IPS-NIHi7 (cell line): Measurements from ENCODE around the gene ZNF419.
"Not testable (repeated sequence)": the region's sequence is repeated elsewhere in the genome, so short reads cannot be mapped to it uniquely, and the experiment has no call there.

Experiments used
- DNase-seq: peaks from one replicate; pipeline ENCODE4 v3.0.0; 2012; ENCODE audit warnings: mixed read lengths; ENCODE audit errors: extremely low spot score

The ZNF419 gene

DNA sequence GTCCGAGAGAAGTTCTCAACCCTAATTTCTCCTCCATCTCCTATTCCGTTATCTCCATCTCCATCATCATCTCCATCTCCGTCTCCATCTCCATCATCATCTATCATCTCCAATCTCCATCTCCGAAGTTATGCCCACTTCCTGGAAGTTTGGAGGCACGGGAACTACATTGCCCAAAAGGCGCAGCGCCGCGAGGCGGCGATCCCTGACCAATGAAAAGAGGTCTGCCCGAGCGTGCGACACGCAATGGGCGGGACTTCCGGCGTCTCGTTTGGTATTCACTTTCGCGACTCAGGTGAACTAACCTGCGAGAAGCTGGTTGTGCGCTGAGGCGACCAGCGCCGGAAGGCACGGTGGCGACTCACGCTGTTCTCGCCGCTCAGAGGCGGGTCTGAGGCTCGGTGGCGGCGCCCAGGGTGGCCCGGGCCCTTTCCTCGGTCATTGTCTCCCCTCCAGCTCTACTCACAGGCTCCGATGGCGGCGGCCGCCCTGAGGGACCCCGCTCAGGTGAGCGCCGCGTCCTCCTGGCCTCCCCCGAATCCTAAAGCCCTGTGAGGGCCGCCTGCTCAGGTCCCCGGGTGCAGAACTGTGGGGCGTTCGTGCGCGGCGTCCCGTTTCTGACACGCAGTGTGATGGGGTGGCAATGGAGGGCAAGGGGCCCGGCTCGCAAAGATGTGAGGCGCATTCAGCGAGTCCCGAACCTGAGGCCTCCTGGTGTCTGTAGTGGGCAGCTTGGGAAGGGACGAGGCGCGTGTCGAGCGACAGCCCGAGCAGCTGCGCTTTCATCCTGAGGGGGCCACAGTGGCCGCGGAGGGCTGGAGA, at the start of gene ZNF419:
Gene ZNF419 (plus strand): TSS at position 274 of the 822 bp plus-strand sequence. CDS start 201 bp downstream, at position 475.
- peak; percentile 96 for DNase-seq

GRCh38 chr19:57437931-57438330, 49.6 kb upstream of the ZNF419 start:
- no peak for DNase-seq

DNA sequence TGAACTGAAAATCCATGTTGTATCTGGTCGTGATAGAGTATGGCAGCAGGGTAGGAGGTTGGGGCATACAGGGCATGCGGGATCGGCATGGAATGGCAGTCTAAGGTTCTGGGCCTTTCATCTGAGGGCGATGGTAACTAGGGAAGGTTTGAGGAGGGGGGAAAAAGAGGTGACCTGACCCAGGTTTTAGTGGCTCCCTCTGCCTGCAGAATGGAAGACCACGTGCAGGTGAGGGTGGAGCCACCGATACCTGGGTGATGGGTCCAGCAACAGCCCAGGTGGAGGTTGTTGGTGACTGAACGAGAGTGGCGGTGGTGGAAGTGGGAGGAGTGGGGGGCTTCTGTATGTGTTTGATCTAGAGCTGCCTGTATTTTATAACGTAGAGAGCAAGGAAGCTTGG, 48.6 kb upstream of the ZNF419 start:
- DNase-seq = peak; percentile 32

- no peak for DNase-seq
Measured at GRCh38 chr19:57441979-57442752, 45.4 kb upstream of the ZNF419 start.

GRCh38 chr19:57443121-57443696, 44.3 kb upstream of the ZNF419 start:
- DNase-seq = no peak

DNA sequence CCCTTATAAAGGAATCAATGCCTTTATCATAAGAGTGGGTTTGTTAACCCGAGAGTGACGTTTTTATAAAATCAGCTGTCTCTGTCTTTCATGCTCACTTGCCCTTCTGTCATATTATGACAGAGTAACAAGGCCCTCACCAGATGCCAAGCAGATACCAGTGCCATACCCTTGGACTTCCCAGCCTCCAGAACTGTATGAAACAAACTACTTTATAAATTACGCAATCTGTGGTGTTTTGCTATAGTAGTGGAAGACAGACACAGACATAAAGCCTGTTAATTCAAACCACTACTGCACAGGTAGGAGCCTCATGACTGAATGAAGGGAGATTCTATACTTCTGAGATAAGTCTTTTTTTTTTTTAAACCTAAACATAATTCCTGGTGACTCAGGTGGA, 35.2 kb upstream of the ZNF419 start:
- no peak for DNase-seq

- peak; percentile 43 for DNase-seq
Measured at GRCh38 chr19:57465680-57466381, 21.7 kb upstream of the ZNF419 start.

- DNase-seq = no peak
Measured at GRCh38 chr19:57466489-57466888, 21.1 kb upstream of the ZNF419 start.

GRCh38 chr19:57473646-57474045, 13.9 kb upstream of the ZNF419 start:
- no peak for DNase-seq

- DNase-seq = peak; percentile 98
Measured at GRCh38 chr19:57477191-57478008, 10.2 kb upstream of the ZNF419 start, which contains the start of gene ZNF772. Gene ZNF772, minus strand, starts transcription at chr19:57477566. Its CDS starts 257 bp downstream, at chr19:57477309.

- not testable (repeated sequence) for DNase-seq
Measured at GRCh38 chr19:57488299-57488644, 722 bp downstream of the ZNF419 start.

DNA sequence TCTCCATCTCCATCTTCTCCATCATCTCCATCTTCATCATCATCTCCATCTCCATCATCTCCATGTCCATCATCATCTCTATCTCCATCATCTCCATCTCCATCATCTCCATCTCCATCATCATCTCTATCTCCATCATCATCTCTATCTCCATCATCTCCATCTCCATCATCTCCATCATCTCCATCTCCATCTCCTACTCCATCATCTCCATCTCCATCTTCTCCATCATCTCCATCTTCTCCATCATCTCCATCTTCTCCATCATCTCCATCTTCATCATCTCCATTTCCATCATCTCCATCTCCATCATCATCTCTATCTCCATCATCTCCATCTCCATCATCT, 11.8 kb downstream of the ZNF419 start:
- DNase-seq = not testable (repeated sequence)

- DNase-seq = peak; percentile 97
Measured at GRCh38 chr19:57499680-57500395, 12.3 kb downstream of the ZNF419 start, which contains the start of gene ZNF773. Gene ZNF773, plus strand, starts transcription at chr19:57499938. Its CDS starts 143 bp downstream, at chr19:57500081.

DNA sequence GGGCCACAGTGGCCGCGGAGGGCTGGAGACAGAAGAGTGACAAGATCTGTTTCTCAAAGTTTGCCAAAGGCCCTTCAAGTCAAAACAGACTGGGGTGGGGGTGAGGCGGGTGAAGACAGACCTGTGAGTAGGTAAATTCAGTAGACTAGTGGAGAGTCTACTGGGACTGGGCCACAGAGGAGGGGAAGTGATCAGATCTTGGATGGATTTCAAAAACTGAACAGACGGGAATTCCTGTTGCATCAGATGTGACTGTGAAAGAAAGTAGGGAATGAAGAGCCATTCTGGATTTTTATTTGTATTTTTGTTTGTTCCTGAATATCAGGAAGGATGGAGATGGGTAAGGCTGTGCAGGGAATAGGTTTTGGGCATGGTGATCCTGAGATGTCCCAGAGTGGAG, 12.8 kb downstream of the ZNF419 start:
- not testable (repeated sequence) for DNase-seq

GRCh38 chr19:57506163-57506562, 18.6 kb downstream of the ZNF419 start:
- DNase-seq = no peak

- no peak for DNase-seq
Measured at GRCh38 chr19:57511484-57511883, 23.9 kb downstream of the ZNF419 start.

- no peak for DNase-seq
Measured at GRCh38 chr19:57512845-57513244, 25.3 kb downstream of the ZNF419 start.

- DNase-seq = no peak
Measured at GRCh38 chr19:57515255-57515654, 27.7 kb downstream of the ZNF419 start.

DNA sequence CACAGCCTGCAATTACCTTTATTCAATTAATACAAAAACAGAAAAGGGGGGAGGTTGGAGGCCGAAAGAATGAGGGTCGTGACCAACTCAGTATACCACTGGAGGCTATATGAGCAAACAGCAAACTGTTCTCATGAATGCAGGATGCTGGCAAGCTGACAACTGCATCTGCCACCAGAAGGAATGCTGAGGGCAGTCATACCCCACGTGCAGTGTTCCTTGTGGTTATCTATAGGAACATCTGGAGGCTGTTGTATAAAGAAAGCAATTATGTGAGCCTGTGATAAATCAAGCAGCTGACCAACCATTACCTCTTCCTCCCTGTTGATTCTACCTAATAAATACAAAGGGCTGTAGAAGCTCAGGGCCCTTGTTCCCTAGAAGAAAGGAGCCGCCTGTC, 30.5 kb downstream of the ZNF419 start:
- not testable (repeated sequence) for DNase-seq
